Measurements from ENCODE around the gene DCXR. TPM values are rescaled to one million over a fixed set of nuclear protein-coding genes. Genes with fewer than 3 reads are reported as not detected.
A peak's percentile ranks its signal among the peaks of the same experiment; 100 is the strongest.

Gene DCXR
- total and polyA plus RNA-seq, 2 donors (not counting 3 experiments of a cell fraction or from before 2014, with no cell fraction given): 93.0 to 178 TPM

GRCh38 chr17:82020572-82021106, 16.9 kb downstream of the DCXR start:
- FAIRE-seq (no peak), DNase-seq (ENCODE audit: low read depth, low spot score) (no peak)
- no peak overlapping the region for H3K4me3 ChIP-seq (replicated peaks in 1 of 3; ENCODE audit: insufficient read depth in 1 of 3, low read depth in 1 of 3, low read length in 3 of 3)
- dilution Hi-C loops (cut with MboI; ENCODE audit: extremely low pct_ligation_motif_present, low sequenced_read_pairs) (no loop called here), intact Hi-C loops (cut with micrococcal nuclease) (loop anchor here (5.0 to 10.0 kb wide), 2 partner anchors 43 to 194 kb away; partner anchors contain the start of genes ASPSCR1 and CCDC57)
- POLR2A ChIA-PET: no interaction called here
- H2AFZ ChIP-seq (ENCODE audit: low read depth, low read length): no peak overlapping the region
- H3K9me1 ChIP-seq (replicated peaks; ENCODE audit: control insufficient read depth, extremely low read depth, insufficient read depth, low read length): no peaks in the 10 kb centered on the region
- no peak overlapping the region for H3K4me2 ChIP-seq (ENCODE audit: insufficient read depth, low read length)
- H3K9me3 ChIP-seq (replicated peaks; ENCODE audit: control insufficient read depth, insufficient read depth, low read length): no peaks in the 10 kb centered on the region
- no peak overlapping the region for H3K9ac ChIP-seq (replicated peaks; ENCODE audit: extremely low read depth, insufficient read depth, low read length)
- H3K4me1 ChIP-seq (ENCODE audit: control insufficient read depth, extremely low read depth, insufficient read depth, low read length): peaks cover 12% of the 10 kb centered on the region
- H3K27ac ChIP-seq (ENCODE audit: insufficient read depth, low read depth, low read length): no peak overlapping the region
- H3K79me2 ChIP-seq (ENCODE audit: control insufficient read depth, insufficient read depth, low read length): peaks cover 5% of the 10 kb centered on the region
- CTCF ChIA-PET: interaction anchor here (0.8 to 9.1 kb wide), 27 partner anchors 9 to 198 kb away, joined by 3 to 345 read pairs (median 5); partner anchors contain the start of genes ARHGDIA, DCXR, MAFG and NOTUM
- BruUV-seq (replicated peaks): TSS peak; percentile 15
- H3K27me3 ChIP-seq (ENCODE audit: control insufficient read depth in 2 of 2, insufficient read depth in 2 of 2, low read length in 2 of 2): no peaks in the 10 kb centered on the region
- H3K36me3 ChIP-seq (ENCODE audit: control insufficient read depth in 2 of 2, extremely low read depth in 1 of 2, insufficient read depth in 2 of 2, low read length in 2 of 2): no peaks in the 10 kb centered on the region
- no peaks in the 10 kb centered on the region for H4K20me1 ChIP-seq (replicated peaks; ENCODE audit: control insufficient read depth, extremely low read depth, insufficient read depth, low read length)
- TF ChIP-seq POLR2A (IDR thresholded peaks at IDR 0.05; ENCODE audit: low read depth, low read length): no peak

GRCh38 chr17:82019690-82020571, 17.6 kb downstream of the DCXR start:
- no peaks in the 10 kb centered on the region for H3K27me3 ChIP-seq (ENCODE audit: control insufficient read depth in 2 of 2, insufficient read depth in 2 of 2, low read length in 2 of 2)
- H4K20me1 ChIP-seq (replicated peaks; ENCODE audit: control insufficient read depth, extremely low read depth, insufficient read depth, low read length): no peaks in the 10 kb centered on the region
- H3K9me3 ChIP-seq (replicated peaks; ENCODE audit: control insufficient read depth, insufficient read depth, low read length): no peaks in the 10 kb centered on the region
- no peak overlapping the region for H2AFZ ChIP-seq (ENCODE audit: low read depth, low read length)
- no TSS peak for BruUV-seq (replicated peaks)
- TF ChIP-seq EZH2 (IDR thresholded peaks at IDR 0.05; ENCODE audit: borderline replicate concordance, low read depth, low read length, severe bottlenecking) (no peak), CTCF (IDR thresholded peaks at IDR 0.05; ENCODE audit: extremely low read depth in 1 of 2, insufficient read depth in 1 of 2, low read depth in 1 of 2, low read length in 2 of 2) (peak; percentile 79 to 94)
- no peak overlapping the region for H3K4me2 ChIP-seq (ENCODE audit: insufficient read depth, low read length)
- intact Hi-C loops (cut with micrococcal nuclease): loop anchor here (5.0 to 10.0 kb wide), 2 partner anchors 43 to 195 kb away; partner anchors contain the start of genes ASPSCR1 and CCDC57
- dilution Hi-C loops (cut with MboI; ENCODE audit: extremely low pct_ligation_motif_present, low sequenced_read_pairs): no loop called here
- FAIRE-seq: no peak
- DNase-seq (ENCODE audit: low read depth, low spot score): peak; percentile 39
- no peaks in the 10 kb centered on the region for H3K9me1 ChIP-seq (replicated peaks; ENCODE audit: control insufficient read depth, extremely low read depth, insufficient read depth, low read length)
- peaks cover 12% of the 10 kb centered on the region for H3K4me1 ChIP-seq (ENCODE audit: control insufficient read depth, extremely low read depth, insufficient read depth, low read length)
- POLR2A ChIA-PET: no interaction called here
- no peak overlapping the region for H3K27ac ChIP-seq (ENCODE audit: insufficient read depth, low read depth, low read length)
- CTCF ChIA-PET: interaction anchor here (0.7 to 9.1 kb wide), 25 partner anchors 8 to 291 kb away, joined by 3 to 345 read pairs (median 5); partner anchors contain the start of genes DCXR, MAFG, NOTUM and RAC3
- H3K79me2 ChIP-seq (ENCODE audit: control insufficient read depth, insufficient read depth, low read length): peaks cover 5% of the 10 kb centered on the region
- H3K36me3 ChIP-seq (ENCODE audit: control insufficient read depth in 2 of 2, extremely low read depth in 1 of 2, insufficient read depth in 2 of 2, low read length in 2 of 2): no peaks in the 10 kb centered on the region
- no peak overlapping the region for H3K4me3 ChIP-seq (replicated peaks in 1 of 3; ENCODE audit: insufficient read depth in 1 of 3, low read depth in 1 of 3, low read length in 3 of 3)
- no peak overlapping the region for H3K9ac ChIP-seq (replicated peaks; ENCODE audit: extremely low read depth, insufficient read depth, low read length)

Data from endothelial cell of umbilical vein (primary cell).